Cortex of kidney (tissue), 1 donor: ENCODE measurements around the gene WAPL.
"Not testable (repeated sequence)": the region's sequence is repeated elsewhere in the genome, so short reads cannot be mapped to it uniquely, and the experiment has no call there.

ENCODE experiments used
- DNase-seq: peaks from one replicate; lab custom pipeline; 2025; lab: John Stamatoyannopoulos, UW

WAPL gene, protein sequence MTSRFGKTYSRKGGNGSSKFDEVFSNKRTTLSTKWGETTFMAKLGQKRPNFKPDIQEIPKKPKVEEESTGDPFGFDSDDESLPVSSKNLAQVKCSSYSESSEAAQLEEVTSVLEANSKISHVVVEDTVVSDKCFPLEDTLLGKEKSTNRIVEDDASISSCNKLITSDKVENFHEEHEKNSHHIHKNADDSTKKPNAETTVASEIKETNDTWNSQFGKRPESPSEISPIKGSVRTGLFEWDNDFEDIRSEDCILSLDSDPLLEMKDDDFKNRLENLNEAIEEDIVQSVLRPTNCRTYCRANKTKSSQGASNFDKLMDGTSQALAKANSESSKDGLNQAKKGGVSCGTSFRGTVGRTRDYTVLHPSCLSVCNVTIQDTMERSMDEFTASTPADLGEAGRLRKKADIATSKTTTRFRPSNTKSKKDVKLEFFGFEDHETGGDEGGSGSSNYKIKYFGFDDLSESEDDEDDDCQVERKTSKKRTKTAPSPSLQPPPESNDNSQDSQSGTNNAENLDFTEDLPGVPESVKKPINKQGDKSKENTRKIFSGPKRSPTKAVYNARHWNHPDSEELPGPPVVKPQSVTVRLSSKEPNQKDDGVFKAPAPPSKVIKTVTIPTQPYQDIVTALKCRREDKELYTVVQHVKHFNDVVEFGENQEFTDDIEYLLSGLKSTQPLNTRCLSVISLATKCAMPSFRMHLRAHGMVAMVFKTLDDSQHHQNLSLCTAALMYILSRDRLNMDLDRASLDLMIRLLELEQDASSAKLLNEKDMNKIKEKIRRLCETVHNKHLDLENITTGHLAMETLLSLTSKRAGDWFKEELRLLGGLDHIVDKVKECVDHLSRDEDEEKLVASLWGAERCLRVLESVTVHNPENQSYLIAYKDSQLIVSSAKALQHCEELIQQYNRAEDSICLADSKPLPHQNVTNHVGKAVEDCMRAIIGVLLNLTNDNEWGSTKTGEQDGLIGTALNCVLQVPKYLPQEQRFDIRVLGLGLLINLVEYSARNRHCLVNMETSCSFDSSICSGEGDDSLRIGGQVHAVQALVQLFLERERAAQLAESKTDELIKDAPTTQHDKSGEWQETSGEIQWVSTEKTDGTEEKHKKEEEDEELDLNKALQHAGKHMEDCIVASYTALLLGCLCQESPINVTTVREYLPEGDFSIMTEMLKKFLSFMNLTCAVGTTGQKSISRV (N-terminal part only)

DNA sequence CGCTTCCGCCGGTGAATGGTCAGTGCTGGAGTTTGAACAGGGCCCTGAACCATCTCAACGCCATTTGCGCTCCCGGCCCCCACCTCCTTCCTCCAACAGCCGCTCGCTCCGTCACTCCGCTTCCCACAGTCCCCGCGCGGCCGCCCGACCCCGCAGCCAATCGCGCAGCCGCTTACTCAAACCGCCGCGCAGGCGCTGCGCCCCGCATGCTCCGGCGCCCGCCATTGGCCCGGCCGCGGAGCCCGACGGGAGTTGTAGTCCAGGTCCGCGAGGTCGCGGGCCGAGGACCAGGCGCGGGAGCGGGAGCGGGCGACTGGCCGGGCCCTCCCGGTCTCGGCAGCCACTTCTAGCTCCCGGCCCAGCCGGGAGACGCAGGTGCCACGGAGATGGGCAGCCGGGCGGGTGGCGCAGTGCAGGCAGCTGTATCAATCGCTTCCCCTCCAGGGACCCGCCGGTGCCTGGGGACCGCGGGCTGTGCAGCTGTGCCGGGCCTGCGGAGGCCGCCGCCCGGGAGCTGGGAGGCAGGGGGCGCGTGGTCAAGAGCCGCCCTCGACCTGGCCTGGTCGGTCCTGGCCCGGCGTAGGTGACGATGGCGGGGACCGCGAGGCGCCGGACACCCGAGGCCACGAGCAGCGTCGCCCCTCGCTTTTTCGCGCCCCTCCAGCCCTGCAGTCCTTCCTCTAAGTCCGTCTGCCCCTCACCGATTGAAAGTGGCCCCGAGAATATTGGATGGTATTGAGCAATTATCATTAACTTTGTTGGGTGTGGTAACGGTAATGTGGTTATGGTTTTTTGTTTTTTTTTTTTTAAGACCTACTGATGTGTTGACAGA is at the start of gene WAPL:
WAPL (minus strand) TSS at position 115 of the 832 bp plus-strand sequence. CDS start 3,723 bp downstream, outside the sequence.
- DNase-seq: peak; percentile 53

DNA sequence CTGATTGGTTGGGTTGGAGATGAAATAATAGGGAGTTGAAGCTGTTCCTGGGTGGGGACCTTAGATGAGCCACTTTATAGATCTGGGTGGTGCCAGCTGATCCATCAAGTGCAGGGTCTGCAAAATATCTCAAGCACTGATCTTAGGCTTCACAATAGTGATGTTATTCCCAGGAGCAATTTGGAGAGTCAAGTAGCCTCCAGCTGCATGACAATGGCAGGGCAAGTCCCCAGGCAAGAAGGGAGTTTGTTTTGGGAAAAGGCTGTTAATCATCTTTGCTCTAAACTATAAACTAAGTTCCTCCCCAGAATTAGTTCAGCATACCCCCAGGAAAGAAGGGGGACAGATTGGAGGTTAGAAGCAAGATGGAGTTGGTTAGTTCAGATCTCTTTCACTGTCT is 47.7 kb upstream of the WAPL start:
- no peak for DNase-seq

DNA sequence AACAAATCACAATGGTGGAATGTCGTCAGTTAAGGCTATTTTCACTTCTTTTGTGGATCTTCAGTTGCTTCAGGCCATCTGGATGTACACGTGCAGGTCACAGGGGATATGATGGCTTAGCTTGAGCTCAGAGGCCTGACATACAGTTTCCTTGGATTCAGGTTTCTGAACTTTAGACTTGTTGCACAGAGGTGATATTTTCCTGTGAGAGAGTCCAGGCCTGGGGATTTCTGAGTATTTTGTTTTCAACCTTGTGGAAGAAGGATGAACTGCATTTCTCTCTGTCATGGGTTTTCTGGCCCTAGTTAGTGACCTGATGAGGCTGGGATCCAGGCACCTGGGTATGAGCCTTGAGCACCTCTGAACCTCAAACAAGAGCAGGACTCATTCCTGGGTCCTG is 44.9 kb upstream of the WAPL start:
- not testable (repeated sequence) for DNase-seq

DNA sequence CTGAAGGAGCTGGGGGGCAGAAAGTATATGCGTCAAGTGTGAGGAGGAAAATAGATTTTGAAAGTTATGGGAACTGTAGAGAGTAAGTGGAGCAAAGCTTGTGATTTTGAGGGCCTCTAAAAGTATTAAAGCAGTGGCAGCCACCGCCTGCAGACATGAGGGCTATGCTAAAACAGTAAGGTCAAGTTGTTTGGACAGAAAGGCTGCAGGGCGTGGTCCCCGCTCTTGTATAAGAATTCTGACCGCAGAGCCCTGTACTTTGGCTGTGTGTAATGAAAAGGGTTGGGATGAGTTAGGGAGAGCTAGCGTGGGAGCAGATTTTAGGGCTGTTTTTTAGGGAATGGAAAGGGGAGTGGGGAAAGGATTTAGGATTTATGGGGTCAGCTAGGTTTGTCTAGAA is 41.7 kb upstream of the WAPL start:
- not testable (repeated sequence) for DNase-seq

DNA sequence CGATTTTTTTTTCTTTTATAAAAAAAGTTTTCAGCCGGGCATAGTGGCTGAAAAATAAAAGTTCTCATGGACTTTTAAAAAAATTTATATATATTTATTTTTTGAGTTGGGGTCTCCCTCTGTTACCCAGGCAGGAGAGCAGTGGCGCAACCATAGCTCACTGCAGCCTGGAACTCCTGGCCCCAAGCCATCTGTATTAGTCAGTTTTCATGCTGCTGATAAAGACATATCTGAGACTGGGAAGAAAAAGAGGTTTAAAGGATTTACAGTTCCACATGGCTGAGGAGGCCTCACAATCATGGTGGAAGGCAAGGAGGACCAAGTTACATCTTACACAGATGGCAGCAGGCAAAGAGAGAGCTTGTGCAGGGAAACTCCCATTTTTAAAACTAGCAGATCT is 37.1 kb upstream of the WAPL start:
- not testable (repeated sequence) for DNase-seq

DNA sequence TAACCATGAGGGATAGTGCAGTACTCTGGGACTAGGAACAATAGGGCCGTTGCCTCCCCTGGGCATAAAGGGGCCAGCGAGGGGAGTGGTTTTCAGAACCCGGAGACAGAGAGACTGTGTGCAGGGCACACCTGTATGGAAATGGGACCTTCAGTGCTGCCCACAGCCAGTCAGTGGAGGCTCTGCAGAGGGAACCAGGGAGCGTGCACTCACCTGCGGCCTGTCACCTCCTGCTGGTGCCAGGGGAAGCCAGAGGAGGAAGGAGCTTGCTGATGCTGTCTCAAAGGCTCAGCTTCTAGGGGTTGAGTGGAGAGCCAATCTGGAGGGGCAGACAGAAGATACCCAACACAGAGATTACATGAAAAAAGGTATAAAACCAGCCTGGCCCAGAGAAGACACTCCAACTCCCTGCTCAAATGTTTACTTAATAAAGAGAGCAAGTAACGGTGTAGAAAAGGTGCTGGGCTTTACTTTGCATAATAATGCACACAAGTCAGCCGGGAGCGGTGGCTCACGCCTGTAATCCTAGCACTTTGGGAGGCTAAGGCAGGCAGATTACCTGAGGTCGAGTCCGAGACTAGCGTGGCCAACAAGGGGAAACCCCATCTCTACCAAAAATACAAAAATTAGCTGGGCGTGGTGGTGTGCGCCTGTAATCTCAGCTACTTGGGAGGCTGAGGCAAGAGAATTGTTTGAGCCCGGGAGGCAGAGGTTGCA is 35.5 kb upstream of the WAPL start:
- DNase-seq: no peak

DNA sequence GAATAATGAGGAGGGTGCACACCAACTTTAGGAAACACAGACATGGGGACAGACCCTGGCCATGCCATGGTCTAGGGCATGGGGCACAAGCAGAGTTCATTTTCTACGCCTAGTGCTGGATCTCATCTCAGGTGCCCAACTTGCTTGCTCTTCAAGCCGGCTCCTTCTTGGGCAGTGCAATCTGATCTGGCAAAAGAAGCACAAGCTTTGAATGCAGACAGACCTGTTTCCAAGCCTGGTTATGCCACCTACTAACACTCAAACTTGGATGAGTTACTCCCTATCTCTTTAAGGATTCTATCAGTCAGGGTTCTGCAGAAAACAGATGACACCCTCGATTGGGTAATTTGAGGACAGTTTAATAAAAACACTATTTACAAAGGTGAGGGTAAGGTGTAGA is 34.9 kb upstream of the WAPL start:
- no peak for DNase-seq

DNA sequence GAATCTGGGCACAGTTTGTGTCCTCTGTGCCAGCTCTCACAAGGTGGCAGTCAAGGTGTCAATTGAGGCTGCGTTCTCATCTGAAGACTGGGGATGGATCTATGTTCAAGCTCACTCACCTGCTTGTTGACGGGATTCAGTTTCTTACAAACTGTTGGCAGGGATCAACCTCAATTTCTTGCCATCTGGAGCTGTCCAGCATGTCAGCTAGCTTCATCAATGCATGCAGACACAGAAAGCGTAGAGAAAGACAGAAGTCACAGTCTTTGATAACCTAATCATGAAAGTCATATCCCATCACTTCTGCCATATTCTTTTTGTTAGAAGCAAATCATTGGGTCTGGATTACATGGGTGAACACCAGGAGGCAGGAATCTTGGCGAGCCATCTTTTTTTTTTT is 32.0 kb upstream of the WAPL start:
- DNase-seq: no peak

DNA sequence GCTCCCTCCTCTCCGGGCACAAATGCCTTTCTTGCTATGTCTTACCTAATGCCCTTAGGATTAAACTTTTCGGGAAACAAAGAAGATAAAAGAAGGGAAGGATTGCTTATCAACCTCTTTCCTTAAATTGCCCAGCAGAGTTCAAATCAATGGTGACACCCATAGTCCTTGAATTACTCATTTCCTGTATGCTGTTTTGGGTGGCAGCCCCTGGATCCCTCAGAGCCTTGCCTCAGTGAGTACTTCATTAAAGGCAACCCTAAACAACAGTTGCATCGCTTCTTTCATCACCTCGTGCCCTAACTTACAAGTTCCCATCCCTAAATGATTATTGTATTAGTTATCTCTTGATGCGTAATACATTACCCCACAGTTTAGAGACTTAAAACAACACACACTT is 31.6 kb upstream of the WAPL start:
- no peak for DNase-seq

DNA sequence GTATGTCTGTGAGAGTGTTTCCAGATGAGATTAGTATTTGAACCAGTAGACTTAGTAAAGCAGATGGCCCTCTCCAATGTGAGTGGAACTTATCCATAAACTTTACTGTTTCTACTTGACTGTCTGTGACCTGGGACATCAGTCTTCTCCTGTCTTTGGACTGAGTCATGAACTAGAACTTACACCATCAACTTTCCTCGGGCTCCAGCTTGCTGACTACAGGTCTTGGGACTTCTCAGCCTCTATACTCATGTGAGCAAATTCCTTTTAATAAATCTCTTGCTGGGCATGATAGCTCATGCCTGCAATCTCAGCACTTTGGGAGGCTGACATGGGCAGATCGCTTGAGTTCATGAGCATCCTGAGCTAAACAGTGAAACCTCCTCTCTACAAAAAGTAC is 25.7 kb upstream of the WAPL start:
- DNase-seq: no peak

DNA sequence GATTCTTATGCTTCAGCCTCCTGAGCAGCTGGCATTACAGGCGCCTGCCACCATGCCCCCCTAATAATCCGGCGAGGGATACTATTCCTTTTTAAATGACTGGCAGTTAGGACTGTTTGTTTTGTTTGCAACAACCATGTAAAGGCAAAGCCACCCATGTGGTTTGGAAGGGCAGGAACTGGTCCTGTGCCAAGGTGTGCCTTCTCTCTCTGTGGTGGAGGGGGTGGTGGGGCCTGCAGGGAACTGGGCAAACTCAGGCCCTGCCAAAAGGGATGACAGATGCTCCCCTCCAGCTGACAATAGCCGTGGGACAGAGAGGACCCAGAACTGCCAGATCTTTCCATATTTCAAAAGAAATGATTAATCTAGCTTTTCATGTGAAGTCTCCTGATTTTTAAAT is 23.5 kb upstream of the WAPL start:
- DNase-seq: no peak

DNA sequence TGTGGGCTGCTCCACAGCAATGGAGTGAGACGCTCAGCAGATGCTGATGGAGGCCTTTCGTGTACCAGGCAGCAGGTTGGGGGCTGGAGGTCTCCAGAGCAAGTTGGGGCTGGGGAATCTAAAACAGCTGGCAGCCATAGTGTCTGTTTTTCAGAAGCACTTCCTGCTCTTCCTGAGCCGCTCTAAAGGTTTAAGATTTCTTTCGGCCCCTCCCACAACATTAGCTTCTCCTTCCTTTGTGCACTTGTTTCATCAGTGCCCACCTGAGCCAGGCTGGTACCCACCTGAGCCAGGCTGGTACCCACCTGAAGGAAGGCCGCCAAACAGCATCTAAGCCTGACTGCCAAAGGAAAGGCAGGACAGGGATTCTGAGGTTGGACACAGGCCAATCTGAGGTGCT is 18.4 kb upstream of the WAPL start:
- no peak for DNase-seq

DNA sequence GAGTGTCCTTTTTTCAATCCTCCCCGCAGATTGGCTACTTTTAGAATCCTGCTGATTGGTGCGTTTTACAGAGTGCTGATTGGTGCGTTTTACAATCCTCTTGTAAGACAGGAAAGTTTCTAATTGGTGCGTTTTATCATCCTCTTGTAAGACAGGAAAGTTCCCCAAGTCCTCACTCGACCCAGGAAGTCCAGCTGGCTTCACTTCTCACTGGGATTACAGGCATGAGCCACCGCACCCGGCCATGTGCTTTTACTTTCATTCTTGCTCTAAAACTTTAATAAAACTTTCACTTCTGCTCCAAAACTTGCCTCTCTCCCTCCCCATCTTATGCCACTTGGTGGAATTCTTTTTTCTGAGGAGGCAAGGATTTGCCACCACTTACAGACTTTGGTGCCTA is 17.0 kb upstream of the WAPL start:
- no peak for DNase-seq

DNA sequence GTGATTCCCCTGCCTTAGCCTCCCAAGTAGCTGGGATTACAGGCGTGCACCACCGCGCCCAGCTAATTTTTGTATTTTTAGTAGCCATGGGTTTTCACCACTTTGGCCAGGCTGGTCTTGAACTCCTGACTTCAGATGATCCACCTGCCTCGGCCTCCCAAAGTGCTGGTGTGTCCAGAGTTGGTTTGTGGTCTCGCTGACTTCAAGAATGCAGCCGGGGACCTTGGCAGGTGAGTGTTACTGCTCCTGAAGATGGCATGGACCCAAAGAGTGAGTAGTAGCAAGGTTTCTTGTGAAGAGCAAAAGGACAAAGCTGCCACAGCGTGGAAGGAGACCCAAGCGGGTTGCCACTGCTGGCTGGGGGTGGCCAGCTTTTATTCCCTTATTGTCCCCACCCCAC is 16.4 kb upstream of the WAPL start:
- DNase-seq: not testable (repeated sequence)

DNA sequence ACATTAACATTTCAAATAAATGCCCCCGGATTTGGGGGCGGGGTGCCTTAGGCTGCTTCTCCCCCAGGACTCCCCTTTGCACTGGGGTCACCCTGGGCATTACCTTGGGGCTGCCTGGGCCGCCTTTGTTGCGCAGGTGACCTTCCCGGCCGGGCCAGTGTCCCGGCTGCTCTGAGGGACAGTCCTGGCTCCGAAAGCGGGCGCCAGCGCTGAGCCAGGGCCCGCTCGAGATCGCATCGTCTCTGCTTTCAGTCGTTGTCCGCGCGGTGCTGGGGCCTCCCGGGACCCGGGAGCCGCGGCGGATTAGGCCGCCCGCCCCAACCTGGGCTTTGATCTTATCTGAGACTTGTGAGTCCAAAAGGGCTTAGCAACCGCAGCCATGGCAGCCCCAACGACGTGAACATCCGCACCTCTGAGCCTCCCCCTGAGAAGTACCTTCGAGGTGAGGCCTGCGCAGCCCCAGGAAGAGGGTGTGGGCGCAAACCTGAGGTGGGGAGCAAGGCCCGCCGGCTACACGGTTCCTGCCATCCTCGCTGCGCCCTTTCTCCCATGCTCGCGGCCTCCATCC is 14.8 kb upstream of the WAPL start:
- no peak for DNase-seq

DNA sequence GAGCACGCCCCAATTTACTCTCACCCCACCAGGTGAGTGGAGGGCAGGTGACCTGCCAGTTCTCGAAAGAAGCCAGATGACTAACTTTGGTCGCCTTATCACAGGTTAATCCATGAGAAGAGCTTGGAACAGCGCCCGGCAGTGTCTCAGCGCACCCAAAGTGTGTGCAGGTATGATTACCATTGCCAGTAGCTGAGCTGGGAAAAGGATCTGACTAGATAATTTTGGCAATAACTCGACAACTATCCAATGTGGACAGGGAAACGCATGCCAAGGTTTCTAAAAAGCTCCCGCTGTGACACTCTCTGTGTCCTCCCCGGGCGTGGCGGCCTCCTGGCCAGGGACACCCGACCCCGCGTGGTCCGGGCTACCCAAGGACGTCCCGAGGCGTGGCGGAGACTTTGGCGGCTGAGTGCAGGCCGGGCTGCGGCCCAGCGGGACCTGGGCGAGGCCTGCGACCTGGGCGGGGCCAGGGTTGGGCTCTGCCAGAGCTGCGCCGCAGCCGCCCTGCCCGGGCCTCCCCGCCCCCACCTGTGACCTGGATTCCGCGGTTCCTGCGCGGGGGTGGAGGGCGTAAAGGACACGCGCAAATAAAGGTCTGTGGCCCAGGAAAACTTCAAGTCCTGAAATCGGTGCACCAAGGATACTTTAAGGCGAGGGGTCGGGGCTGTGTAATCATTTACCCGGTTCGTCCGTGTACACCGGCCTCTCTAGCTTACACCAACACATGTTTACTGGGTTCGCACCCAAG is 13.7 kb upstream of the WAPL start:
- peak; percentile 63 for DNase-seq

DNA sequence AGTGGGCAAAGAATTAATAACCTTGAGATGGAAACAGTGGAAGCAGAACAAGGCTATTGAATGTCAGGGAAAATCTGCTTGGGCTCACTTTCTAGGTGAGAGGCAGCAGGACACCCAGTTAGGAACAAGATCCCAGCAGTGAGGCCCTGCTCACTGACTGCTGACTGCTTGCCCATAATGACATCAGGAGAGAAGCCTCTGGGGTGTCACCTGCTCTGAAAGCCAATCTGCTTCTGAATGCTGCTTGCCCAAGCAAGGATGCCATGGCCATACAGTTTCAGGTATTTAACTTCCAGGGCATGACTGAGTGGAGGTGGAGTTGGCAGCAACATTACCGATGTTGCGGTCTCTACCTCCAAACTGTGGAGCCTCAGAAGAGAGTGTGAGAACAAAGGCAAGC is 11.7 kb upstream of the WAPL start:
- DNase-seq: no peak

DNA sequence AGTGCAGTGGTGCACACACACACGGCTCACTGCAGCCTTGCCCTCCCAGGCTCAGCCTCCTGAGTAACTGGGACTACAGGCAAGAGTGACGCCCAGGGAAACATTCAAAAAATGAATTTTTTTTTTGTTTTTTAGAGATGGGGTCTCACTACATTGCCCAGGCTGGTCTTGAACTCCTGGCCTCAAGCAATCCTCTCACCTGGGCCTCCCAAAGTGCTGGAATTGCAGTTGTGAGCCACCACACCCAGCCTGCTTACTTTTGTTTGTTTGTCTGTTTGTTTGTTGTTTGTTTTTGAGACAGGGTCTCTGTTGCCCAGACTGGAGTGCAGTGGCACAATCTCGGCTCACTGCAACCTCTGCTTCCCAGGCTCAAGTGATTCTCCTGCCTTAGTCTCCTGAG is 7.1 kb upstream of the WAPL start:
- not testable (repeated sequence) for DNase-seq

DNA sequence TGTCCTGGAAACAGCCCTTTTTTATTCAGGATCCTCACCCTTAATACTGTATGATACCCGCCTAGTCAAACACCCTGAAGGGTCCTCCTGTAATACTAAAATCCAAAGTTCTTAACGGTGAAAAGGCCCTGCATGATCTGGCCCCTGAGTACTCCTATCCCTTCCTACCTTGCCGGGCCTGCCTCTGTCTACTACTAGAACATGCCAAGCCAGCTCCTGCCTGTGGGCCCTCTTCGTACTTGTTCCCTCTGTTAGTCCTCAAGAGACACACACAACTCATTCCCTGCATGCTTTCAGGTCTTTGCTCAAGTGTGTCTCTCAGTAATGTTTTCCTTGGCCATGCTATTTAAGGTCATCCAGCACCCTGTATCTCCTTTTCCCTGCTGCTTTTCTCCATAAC is 5.0 kb upstream of the WAPL start:
- DNase-seq: no peak

DNA sequence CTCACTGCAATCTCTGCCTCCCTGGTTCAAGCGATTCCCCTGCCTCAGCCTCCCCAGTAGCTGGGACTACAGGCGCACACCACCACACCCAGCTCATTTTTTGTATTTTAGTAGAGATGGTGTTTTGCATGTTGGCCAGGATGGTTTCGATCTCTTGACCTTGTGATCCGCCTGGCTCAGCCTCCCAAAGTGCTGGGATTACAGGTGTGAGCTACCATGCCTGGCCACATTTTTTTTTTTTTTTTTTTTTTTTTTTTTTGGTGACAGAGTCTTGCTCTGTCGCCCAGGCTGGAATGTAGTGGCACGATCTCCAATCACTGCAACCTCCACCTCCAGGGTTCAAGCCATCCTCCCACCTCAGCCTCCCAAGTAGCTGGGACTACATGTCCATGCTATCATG is 4.1 kb upstream of the WAPL start:
- DNase-seq: not testable (repeated sequence)
